LNCaP clone FGC (cell line): Measurements from ENCODE around the gene IGSF23.
"Not testable (repeated sequence)": the region's sequence is repeated elsewhere in the genome, so short reads cannot be mapped to it uniquely, and the experiment has no call there.

Experiments
- DNase-seq: peaks from one replicate; pipeline ENCODE4 v3.0.0-alpha.2; 2011; ENCODE audit warnings: low read depth
- H3K4me3 ChIP-seq: 2 replicates; pipeline ENCODE4 v1.5.1; 2011; ENCODE audit warnings: mild to moderate bottlenecking, low read depth, low read length, control low read depth
- CTCF ChIP-seq: IDR thresholded peaks from 2 replicates; pipeline ENCODE4 v1.5.1; 2012; ENCODE audit warnings: mild to moderate bottlenecking; ENCODE audit not compliant: control insufficient read depth, insufficient read depth; ENCODE audit errors: extremely low read depth

IGSF23 gene

GRCh38 chr19:44621367-44621766, 8.0 kb downstream of the IGSF23 start:
- H3K4me3 ChIP-seq: no peak overlapping the region
- TF ChIP-seq CTCF: no peak
- no peak for DNase-seq

DNA sequence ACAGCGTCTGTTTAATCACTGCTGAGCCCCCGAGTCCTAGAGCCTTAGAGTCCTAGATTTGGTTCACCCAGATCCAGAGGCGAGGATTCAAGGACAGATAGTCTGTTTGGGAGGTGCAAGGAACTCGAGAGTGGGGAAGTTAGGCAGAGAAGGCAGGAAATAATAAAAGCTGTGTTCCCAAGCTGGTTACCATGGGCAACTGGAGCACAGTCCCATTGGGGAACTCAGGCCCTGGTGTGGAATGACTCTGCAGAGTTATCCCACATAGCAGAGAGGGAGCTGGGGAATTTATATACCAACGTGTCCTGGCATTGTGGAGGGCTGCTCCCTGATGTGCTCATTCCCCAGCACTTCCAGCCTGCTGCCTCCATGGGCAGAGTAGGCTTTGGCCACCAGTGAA, 9.7 kb downstream of the IGSF23 start:
- no peak for TF ChIP-seq CTCF
- no peak overlapping the region for H3K4me3 ChIP-seq
- no peak for DNase-seq

DNA sequence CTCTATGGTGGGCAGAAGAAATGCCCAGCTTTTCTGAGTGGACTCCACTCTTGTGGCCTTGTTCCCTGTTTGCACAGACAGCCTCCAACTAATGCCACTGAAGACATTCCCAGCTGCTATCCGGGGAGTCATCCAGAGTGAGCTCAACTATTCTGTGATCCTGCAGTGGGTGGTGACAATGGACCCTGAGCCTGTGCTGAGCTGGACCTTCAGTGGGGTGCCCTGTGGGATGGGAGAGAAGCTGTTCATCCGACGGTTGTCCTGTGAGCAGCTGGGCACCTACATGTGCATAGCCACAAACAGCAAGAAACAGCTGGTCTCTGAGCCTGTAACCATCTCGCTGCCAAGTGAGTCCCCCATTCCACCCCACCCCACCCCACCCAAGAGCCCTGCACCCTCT, 10.3 kb downstream of the IGSF23 start:
- TF ChIP-seq CTCF: no peak
- DNase-seq: no peak
- H3K4me3 ChIP-seq: no peak overlapping the region

DNA sequence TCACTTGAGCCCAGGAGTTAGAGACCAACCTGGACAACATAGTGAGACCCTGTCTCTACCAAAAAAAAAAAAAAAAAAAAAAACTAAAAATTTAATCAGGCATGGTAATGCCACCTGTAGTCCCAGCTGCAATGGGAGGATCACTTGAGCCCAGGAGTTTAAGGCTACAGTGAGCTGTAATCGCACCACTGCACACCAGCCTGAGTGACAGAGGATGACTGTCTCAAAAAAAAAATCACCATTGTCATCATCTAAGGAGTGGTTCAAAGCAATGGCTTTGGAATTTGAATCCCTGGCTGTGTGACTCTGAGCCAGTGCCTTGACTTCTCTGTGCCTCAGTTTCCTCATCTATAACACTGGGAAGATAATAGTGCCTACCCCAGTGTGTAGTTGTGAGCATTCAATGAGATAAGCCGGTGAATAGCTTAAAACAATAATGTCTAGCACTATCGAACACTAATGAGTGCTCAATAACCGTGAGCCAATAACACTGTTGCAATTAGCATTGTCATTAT, 11.5 kb downstream of the IGSF23 start:
- H3K4me3 ChIP-seq: no peak overlapping the region
- DNase-seq: no peak
- TF ChIP-seq CTCF: no peak

- H3K4me3 ChIP-seq, DNase-seq: not testable (repeated sequence)
These were observed 12.3 kb downstream of the IGSF23 start for GRCh38 chr19:44625637-44626036.

GRCh38 chr19:44626048-44626624, 12.8 kb downstream of the IGSF23 start:
- no peak overlapping the region for H3K4me3 ChIP-seq
- TF ChIP-seq CTCF: no peak
- no peak for DNase-seq

DNA sequence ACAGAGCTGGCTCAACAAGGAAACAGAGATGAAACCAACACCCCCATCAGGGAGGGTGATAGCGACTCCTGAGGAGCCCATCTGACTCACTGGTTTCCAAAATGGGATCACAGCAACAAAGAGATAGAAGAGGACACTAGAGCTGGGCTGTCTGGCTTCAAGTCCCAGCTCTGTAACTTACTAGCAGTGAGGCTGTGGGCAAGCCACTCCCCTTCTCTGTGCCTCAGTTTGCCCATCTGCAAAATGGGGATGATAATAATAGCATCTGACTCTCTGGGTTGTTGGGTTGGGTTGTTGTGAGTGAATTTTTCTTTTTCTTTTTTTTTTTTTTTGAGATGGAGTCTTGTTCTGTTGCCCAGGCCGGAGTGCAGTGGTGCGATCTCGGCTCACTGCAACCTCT, 14.3 kb downstream of the IGSF23 start:
- DNase-seq: no peak
- no peak overlapping the region for H3K4me3 ChIP-seq
- no peak for TF ChIP-seq CTCF
